ENCODE results near the gene MEGF8. TPM values are rescaled to one million over a fixed set of nuclear protein-coding genes. Genes with fewer than 3 reads are reported as not detected.

The MEGF8 gene
- total RNA-seq, 1 donor from 2014 or later = 30.2 TPM

- no peak for TF ChIP-seq CTCF (conservative IDR thresholded peaks at IDR 0.05; ENCODE audit: low read depth, low read length)
- no peak for DNase-seq (ENCODE audit: low read depth)
- peak overlapping the region; percentile 71 for H3K4me3 ChIP-seq (ENCODE audit: low read depth, low read length)
Measured at GRCh38 chr19:42279155-42279901, 46.1 kb upstream of the MEGF8 start.

GRCh38 chr19:42279902-42280814 lies 45.3 kb upstream of the MEGF8 start:
- peak; percentile 81 for TF ChIP-seq CTCF (conservative IDR thresholded peaks at IDR 0.05; ENCODE audit: low read depth, low read length)
- peak overlapping the region; percentile 71 for H3K4me3 ChIP-seq (ENCODE audit: low read depth, low read length)
- no peak for DNase-seq (ENCODE audit: low read depth)

- no peak for DNase-seq (ENCODE audit: low read depth)
- TF ChIP-seq CTCF (conservative IDR thresholded peaks at IDR 0.05; ENCODE audit: low read depth, low read length) = no peak
- H3K4me3 ChIP-seq (ENCODE audit: low read depth, low read length) = peak overlapping the region; percentile 71
Measured at GRCh38 chr19:42280815-42281145, 44.7 kb upstream of the MEGF8 start.

- DNase-seq (ENCODE audit: low read depth) = no peak
- H3K4me3 ChIP-seq (ENCODE audit: low read depth, low read length) = peak overlapping the region; percentile 71
- TF ChIP-seq CTCF (conservative IDR thresholded peaks at IDR 0.05; ENCODE audit: low read depth, low read length) = no peak
Measured at GRCh38 chr19:42281146-42281826, 44.1 kb upstream of the MEGF8 start.

GRCh38 chr19:42281827-42282762 lies 43.3 kb upstream of the MEGF8 start:
- TF ChIP-seq CTCF (conservative IDR thresholded peaks at IDR 0.05; ENCODE audit: low read depth, low read length) = no peak
- DNase-seq (ENCODE audit: low read depth) = no peak
- H3K4me3 ChIP-seq (ENCODE audit: low read depth, low read length) = peak overlapping the region; percentile 71

- peak overlapping the region; percentile 53 for H3K4me3 ChIP-seq (ENCODE audit: low read depth, low read length)
- no peak for TF ChIP-seq CTCF (conservative IDR thresholded peaks at IDR 0.05; ENCODE audit: low read depth, low read length)
- no peak for DNase-seq (ENCODE audit: low read depth)
Measured at GRCh38 chr19:42282819-42283187, 42.6 kb upstream of the MEGF8 start.
